ENCODE data around the gene PLXNB2.

GRCh38 chr22:50271519-50271970, 35.9 kb downstream of the PLXNB2 start:
- TF ChIP-seq CTCF (IDR thresholded peaks at IDR 0.05; ENCODE audit: low read depth, low read length, poor library complexity, severe bottlenecking) = peak; percentile 6
- no peak for TF ChIP-seq EZH2phosphoT487 (IDR thresholded peaks at IDR 0.05; ENCODE audit: borderline replicate concordance, low read length)
